ENCODE results near the gene FRY. TPM values are rescaled to one million over a fixed set of nuclear protein-coding genes. Genes with fewer than 3 reads are reported as not detected.

The FRY gene
- polyA plus RNA-seq, 3 donors from 2014 or later, result 1.4 to 2.8 (median 1.4) TPM

GRCh38 chr13:32203221-32203620 is 171.6 kb downstream of the FRY start:
- Mint-ChIP-seq H3K27ac (no peak overlapping the region), H3K9me3 (no peaks in the 10 kb centered on the region), H3K4me1 (no peaks in the 10 kb centered on the region), H3K4me3 (no peak overlapping the region), H3K27me3 (ENCODE audit: low read depth in 3 of 3) (peaks cover 0 to 2% (median 0%) of the 10 kb centered on the region in 3 donors), H3K36me3 (peaks cover 8 to 26% (median 8%) of the 10 kb centered on the region in 3 donors)
- no peak for DNase-seq

- Mint-ChIP-seq H3K4me3 (no peak overlapping the region), H3K27ac (peak overlapping the region in 1 of 6 donors; percentile 3), H3K27me3 (ENCODE audit: low read depth in 3 of 3) (peaks cover 0 to 2% (median 0%) of the 10 kb centered on the region in 3 donors), H3K4me1 (no peaks in the 10 kb centered on the region), H3K9me3 (no peaks in the 10 kb centered on the region), H3K36me3 (peaks cover 8 to 26% (median 12%) of the 10 kb centered on the region in 3 donors)
- DNase-seq, result no peak
Measured at GRCh38 chr13:32203736-32204135, 172.2 kb downstream of the FRY start.

GRCh38 chr13:32205431-32206096 is 174.0 kb downstream of the FRY start:
- Mint-ChIP-seq H3K4me3 (no peak overlapping the region), H3K27ac (no peak overlapping the region), H3K4me1 (no peaks in the 10 kb centered on the region), H3K9me3 (no peaks in the 10 kb centered on the region), H3K36me3 (peaks cover 8 to 25% (median 20%) of the 10 kb centered on the region in 3 donors), H3K27me3 (ENCODE audit: low read depth in 3 of 3) (no peaks in the 10 kb centered on the region)
- DNase-seq, result no peak

- Mint-ChIP-seq H3K27ac (no peak overlapping the region), H3K4me1 (no peaks in the 10 kb centered on the region), H3K4me3 (no peak overlapping the region), H3K9me3 (no peaks in the 10 kb centered on the region), H3K27me3 (ENCODE audit: low read depth in 3 of 3) (no peaks in the 10 kb centered on the region), H3K36me3 (peaks cover 8 to 31% (median 25%) of the 10 kb centered on the region in 3 donors)
- DNase-seq, result no peak
Measured at GRCh38 chr13:32206097-32206740, 174.6 kb downstream of the FRY start.

- no peak for DNase-seq
- Mint-ChIP-seq H3K4me1 (no peaks in the 10 kb centered on the region), H3K27ac (no peak overlapping the region), H3K36me3 (peaks cover 12 to 46% (median 45%) of the 10 kb centered on the region in 3 donors), H3K4me3 (no peak overlapping the region), H3K9me3 (no peaks in the 10 kb centered on the region), H3K27me3 (ENCODE audit: low read depth in 3 of 3) (no peaks in the 10 kb centered on the region)
Measured at GRCh38 chr13:32208860-32209259, 177.3 kb downstream of the FRY start.

- Mint-ChIP-seq H3K27me3 (ENCODE audit: low read depth in 3 of 3) (peaks cover 0 to 1% (median 0%) of the 10 kb centered on the region in 3 donors), H3K4me3 (no peak overlapping the region), H3K27ac (no peak overlapping the region), H3K9me3 (no peaks in the 10 kb centered on the region), H3K36me3 (peaks cover 14 to 54% (median 51%) of the 10 kb centered on the region in 3 donors), H3K4me1 (no peaks in the 10 kb centered on the region)
- no peak for DNase-seq
Measured at GRCh38 chr13:32209652-32210051, 178.1 kb downstream of the FRY start.

GRCh38 chr13:32210101-32210500 is 178.5 kb downstream of the FRY start:
- peaks cover 0 to 2% (median 0%) of the 10 kb centered on the region in 3 donors for H3K27me3 Mint-ChIP-seq (ENCODE audit: low read depth in 3 of 3)
- peaks cover 17 to 58% (median 53%) of the 10 kb centered on the region in 3 donors for H3K36me3 Mint-ChIP-seq
- no peak overlapping the region for H3K4me3 Mint-ChIP-seq
- no peak overlapping the region for H3K27ac Mint-ChIP-seq
- no peaks in the 10 kb centered on the region for H3K4me1 Mint-ChIP-seq
- H3K9me3 Mint-ChIP-seq, result no peaks in the 10 kb centered on the region
- DNase-seq, result no peak

GRCh38 chr13:32211813-32212212 is 180.2 kb downstream of the FRY start:
- Mint-ChIP-seq H3K9me3 (no peaks in the 10 kb centered on the region), H3K4me1 (no peaks in the 10 kb centered on the region), H3K36me3 (peaks cover 17 to 54% (median 42%) of the 10 kb centered on the region in 3 donors), H3K27ac (no peak overlapping the region), H3K27me3 (ENCODE audit: low read depth in 3 of 3) (peaks cover 0 to 2% (median 0%) of the 10 kb centered on the region in 3 donors), H3K4me3 (no peak overlapping the region)
- no peak for DNase-seq

- no peaks in the 10 kb centered on the region for H3K4me1 Mint-ChIP-seq
- H3K36me3 Mint-ChIP-seq, result peaks cover 17 to 51% (median 48%) of the 10 kb centered on the region in 3 donors
Measured at GRCh38 chr13:32212421-32212820, 180.8 kb downstream of the FRY start.

GRCh38 chr13:32213626-32214025 is 182.1 kb downstream of the FRY start:
- Mint-ChIP-seq H3K27me3 (ENCODE audit: low read depth in 3 of 3) (peaks cover 0 to 2% (median 0%) of the 10 kb centered on the region in 3 donors), H3K4me3 (no peak overlapping the region), H3K27ac (no peak overlapping the region), H3K36me3 (peaks cover 17 to 55% (median 53%) of the 10 kb centered on the region in 3 donors), H3K4me1 (no peaks in the 10 kb centered on the region), H3K9me3 (no peaks in the 10 kb centered on the region)
- no peak for DNase-seq

More at GRCh38 chr13:32212421-32212820, 180.8 kb downstream of the FRY start:
- H3K27me3 Mint-ChIP-seq (ENCODE audit: low read depth in 3 of 3), result peaks cover 0 to 2% (median 0%) of the 10 kb centered on the region in 3 donors
- no peak overlapping the region for H3K27ac Mint-ChIP-seq
- no peak for DNase-seq
- H3K9me3 Mint-ChIP-seq, result no peaks in the 10 kb centered on the region
- H3K4me3 Mint-ChIP-seq, result no peak overlapping the region

GRCh38 chr13:32214071-32214470 is 182.5 kb downstream of the FRY start:
- no peak for DNase-seq
- Mint-ChIP-seq H3K4me1 (no peaks in the 10 kb centered on the region), H3K4me3 (no peak overlapping the region), H3K36me3 (peaks cover 17 to 54% (median 53%) of the 10 kb centered on the region in 3 donors), H3K27me3 (ENCODE audit: low read depth in 3 of 3) (peaks cover 0 to 2% (median 0%) of the 10 kb centered on the region in 3 donors), H3K27ac (no peak overlapping the region), H3K9me3 (no peaks in the 10 kb centered on the region)

- Mint-ChIP-seq H3K4me1 (no peaks in the 10 kb centered on the region), H3K9me3 (no peaks in the 10 kb centered on the region), H3K36me3 (peaks cover 17 to 50% (median 48%) of the 10 kb centered on the region in 3 donors), H3K27ac (no peak overlapping the region), H3K27me3 (ENCODE audit: low read depth in 3 of 3) (peaks cover 0 to 2% (median 0%) of the 10 kb centered on the region in 3 donors), H3K4me3 (no peak overlapping the region)
- DNase-seq, result no peak
Measured at GRCh38 chr13:32216281-32216680, 184.7 kb downstream of the FRY start.

GRCh38 chr13:32222046-32222676 is 190.6 kb downstream of the FRY start:
- Mint-ChIP-seq H3K4me3 (no peak overlapping the region), H3K36me3 (peaks cover 7 to 37% (median 35%) of the 10 kb centered on the region in 3 donors), H3K4me1 (no peaks in the 10 kb centered on the region), H3K27ac (no peak overlapping the region), H3K27me3 (ENCODE audit: low read depth in 3 of 3) (peaks cover 0 to 2% (median 0%) of the 10 kb centered on the region in 3 donors), H3K9me3 (no peaks in the 10 kb centered on the region)
- no peak for DNase-seq

- Mint-ChIP-seq H3K9me3 (no peaks in the 10 kb centered on the region), H3K4me3 (no peak overlapping the region), H3K27me3 (ENCODE audit: low read depth in 3 of 3) (peaks cover 0 to 2% (median 0%) of the 10 kb centered on the region in 3 donors), H3K27ac (no peak overlapping the region), H3K4me1 (no peaks in the 10 kb centered on the region), H3K36me3 (peaks cover 7 to 39% (median 30%) of the 10 kb centered on the region in 3 donors)
- DNase-seq, result no peak
Measured at GRCh38 chr13:32224916-32225315, 193.3 kb downstream of the FRY start.

Measured in immature natural killer cell (primary cell).